Measurements from ENCODE around the gene NLRC5.

Gene NLRC5

GRCh38 chr16:57039148-57039812 lies 49.9 kb downstream of the NLRC5 start:
- TF ChIP-seq, protein P1, sequence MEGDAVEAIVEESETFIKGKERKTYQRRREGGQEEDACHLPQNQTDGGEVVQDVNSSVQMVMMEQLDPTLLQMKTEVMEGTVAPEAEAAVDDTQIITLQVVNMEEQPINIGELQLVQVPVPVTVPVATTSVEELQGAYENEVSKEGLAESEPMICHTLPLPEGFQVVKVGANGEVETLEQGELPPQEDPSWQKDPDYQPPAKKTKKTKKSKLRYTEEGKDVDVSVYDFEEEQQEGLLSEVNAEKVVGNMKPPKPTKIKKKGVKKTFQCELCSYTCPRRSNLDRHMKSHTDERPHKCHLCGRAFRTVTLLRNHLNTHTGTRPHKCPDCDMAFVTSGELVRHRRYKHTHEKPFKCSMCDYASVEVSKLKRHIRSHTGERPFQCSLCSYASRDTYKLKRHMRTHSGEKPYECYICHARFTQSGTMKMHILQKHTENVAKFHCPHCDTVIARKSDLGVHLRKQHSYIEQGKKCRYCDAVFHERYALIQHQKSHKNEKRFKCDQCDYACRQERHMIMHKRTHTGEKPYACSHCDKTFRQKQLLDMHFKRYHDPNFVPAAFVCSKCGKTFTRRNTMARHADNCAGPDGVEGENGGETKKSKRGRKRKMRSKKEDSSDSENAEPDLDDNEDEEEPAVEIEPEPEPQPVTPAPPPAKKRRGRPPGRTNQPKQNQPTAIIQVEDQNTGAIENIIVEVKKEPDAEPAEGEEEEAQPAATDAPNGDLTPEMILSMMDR (IDR thresholded peaks at IDR 0.05; ENCODE audit: control insufficient read depth, extremely low read depth, insufficient read depth), result no peak
- no peak overlapping the region for H3K4me3 ChIP-seq (ENCODE audit: low read depth, low read length)
- no peak for DNase-seq (ENCODE audit: low read depth)

DNA sequence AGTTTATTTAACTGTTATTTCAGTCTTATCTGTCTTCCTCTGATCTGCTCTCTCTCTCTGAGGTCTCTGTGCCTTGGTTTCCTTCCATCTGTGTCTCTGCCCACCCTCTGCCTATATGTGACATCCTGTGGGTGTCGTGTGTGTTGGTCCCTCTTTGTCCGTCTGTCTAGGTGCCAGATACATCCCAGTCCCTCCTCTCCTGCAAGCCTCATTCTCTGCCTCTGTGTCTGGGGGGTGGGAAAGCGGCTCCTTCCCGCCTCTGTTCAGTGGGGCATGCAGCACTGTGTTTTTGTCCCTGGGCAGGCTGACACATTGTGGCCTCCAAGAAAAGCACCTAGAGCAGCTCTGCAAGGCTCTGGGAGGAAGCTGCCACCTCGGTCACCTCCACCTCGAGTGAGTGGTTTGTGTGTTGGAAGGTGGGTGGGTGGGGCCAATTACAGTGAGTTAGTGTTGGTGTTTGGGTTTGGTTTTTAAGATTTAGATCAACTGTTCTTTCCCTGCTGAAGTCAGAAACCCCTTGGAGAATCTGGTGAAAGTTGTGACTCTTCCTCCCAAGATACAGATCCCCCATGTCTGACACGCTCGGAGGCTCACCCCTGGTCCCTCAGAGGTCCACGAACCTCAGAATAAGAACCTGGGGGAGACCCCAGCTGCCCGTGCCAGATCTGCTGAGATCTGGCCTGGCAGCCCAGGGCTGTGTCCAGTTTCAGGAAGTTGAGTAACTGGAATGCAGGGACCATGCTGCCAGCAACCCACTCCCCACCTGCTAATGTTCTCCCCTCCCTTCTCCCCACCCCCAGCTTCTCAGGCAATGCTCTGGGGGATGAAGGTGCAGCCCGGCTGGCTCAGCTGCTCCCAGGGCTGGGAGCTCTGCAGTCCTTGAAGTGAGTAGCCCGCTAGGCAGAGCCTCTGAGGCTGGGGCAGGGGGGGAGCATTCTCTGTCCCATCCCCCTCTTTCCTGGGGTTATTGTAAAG lies 52.1 kb downstream of the NLRC5 start:
- no peak overlapping the region for H3K4me3 ChIP-seq (ENCODE audit: low read depth, low read length)
- TF ChIP-seq, protein P1 (IDR thresholded peaks at IDR 0.05; ENCODE audit: control insufficient read depth, extremely low read depth, insufficient read depth), result no peak
- no peak for DNase-seq (ENCODE audit: low read depth)

DNA sequence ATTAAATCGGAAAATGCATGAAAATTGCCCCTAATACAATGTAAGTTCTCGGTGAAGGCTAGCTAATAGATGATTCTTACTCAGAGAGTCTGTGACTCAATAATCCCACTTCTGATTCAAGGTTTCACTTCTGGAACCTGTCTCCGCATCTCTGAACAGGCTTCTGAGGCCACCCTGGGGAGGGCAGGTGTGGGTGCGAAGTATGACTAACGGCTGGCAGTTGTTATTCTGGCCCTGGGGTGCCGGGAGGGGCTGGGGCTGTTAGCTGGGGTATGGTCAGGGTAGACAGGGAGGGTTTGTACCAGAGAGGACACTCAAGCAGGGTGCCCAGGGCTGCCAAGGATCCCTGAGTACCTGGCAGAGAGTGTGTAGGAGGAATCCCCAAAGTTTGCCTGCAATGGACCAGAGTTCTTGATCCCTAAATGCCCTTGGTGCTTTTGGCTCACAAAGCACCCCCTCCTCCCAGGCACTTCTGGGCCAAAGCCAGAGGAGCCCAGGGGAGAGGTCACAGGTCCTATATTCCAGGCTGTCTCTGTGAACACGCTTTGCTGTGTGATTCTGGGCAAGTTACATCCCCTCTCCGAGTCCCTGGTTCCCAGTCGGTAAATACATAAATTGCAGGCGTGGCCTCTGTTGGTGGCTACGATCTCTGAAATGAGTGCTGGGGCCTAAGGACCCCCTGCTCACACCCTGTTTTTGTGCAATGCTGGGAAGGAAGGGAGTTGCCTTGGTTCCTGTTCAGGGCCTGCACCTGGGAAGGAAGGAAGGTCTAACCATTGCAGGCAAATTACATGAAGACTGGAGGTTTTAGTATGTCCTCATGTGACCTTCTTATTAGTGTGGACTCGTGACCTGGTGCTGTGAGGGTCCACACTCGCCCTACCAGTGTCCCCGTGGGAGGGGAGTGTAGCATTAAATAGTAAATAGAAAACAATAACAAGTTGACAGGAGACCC lies 53.1 kb downstream of the NLRC5 start:
- no peak for DNase-seq (ENCODE audit: low read depth)
- no peak overlapping the region for H3K4me3 ChIP-seq (ENCODE audit: low read depth, low read length)
- TF ChIP-seq, protein P1 (IDR thresholded peaks at IDR 0.05; ENCODE audit: control insufficient read depth, extremely low read depth, insufficient read depth), result no peak

DNA sequence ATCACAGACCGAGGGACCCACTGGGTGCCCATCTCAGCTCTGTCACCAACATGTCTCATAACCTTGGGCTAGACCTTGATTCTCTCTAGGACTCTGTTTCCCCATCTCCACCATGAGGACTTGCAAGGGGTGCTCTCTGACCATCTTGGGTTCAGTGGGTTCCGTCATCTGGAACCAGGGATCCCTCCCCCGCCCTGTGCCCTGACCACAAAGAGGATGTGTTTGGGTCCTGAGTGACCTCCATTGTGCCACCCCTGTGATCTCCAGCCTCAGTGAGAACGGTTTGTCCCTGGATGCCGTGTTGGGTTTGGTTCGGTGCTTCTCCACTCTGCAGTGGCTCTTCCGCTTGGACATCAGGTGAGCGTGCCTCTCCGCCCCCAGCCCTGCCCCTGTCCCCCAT lies 53.9 kb downstream of the NLRC5 start:
- no peak overlapping the region for H3K4me3 ChIP-seq (ENCODE audit: low read depth, low read length)
- TF ChIP-seq, protein P1 (IDR thresholded peaks at IDR 0.05; ENCODE audit: control insufficient read depth, extremely low read depth, insufficient read depth), result no peak
- no peak for DNase-seq (ENCODE audit: low read depth)

DNA sequence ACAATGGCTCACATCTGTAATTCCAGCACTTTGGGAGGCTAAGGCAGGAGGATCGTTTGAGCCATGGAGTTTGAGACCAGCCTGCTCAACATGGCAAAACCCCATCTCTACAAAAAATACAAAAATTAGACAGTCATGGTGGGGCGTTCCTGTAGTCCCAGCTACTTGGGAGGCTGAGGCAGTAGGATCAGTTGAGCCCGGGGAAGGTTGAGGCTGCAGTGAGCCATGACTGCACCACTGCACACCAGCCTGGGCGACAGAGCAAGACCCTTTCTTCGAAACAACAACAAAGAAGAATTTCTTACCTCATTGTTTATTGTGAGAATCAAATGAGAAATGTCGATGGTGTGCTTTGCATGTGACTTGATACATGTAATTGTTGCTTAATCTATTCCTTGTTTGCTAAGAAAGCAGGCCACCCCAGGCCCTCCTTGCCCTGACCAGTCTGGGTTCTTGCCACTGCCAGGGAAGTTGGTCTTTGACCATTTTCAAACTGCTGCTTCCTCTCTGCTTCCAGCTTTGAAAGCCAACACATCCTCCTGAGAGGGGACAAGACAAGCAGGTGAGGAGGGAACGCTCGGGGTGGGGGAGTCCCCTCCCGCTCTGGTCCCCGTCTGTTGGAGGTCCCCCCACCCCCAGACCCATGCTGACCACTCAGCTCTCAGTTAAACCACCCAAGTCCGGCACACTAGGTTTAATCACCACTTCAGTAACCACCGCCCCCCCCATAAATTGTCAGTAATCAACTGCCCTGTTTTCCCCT lies 55.8 kb downstream of the NLRC5 start:
- DNase-seq (ENCODE audit: low read depth), result no peak
- H3K4me3 ChIP-seq (ENCODE audit: low read depth, low read length), result no peak overlapping the region
- TF ChIP-seq, protein P1 (IDR thresholded peaks at IDR 0.05; ENCODE audit: control insufficient read depth, extremely low read depth, insufficient read depth), result no peak
